ENCODE results near the gene ZYG11B.
"Not testable (repeated sequence)": the region's sequence is repeated elsewhere in the genome, so short reads cannot be mapped to it uniquely, and the experiment has no call there.

ZYG11B gene

GRCh38 chr1:52852854-52853253 is 126.6 kb downstream of the ZYG11B start:
- TF ChIP-seq ZFX (IDR thresholded peaks at IDR 0.05) (no peak), CTCF (conservative IDR thresholded peaks at IDR 0.05) (no peak)

GRCh38 chr1:52855584-52855983 is 129.3 kb downstream of the ZYG11B start:
- TF ChIP-seq CTCF (conservative IDR thresholded peaks at IDR 0.05) (no peak), ZFX (IDR thresholded peaks at IDR 0.05) (no peak)
- H3K27ac ChIP-seq: no peak overlapping the region

More at GRCh38 chr1:52852854-52853253, 126.6 kb downstream of the ZYG11B start:
- H3K27ac ChIP-seq: no peak overlapping the region

- no peak overlapping the region for H3K27ac ChIP-seq
- TF ChIP-seq CTCF (conservative IDR thresholded peaks at IDR 0.05): no peak
- TF ChIP-seq ZFX (IDR thresholded peaks at IDR 0.05): no peak
Measured at GRCh38 chr1:52856026-52856425, 129.8 kb downstream of the ZYG11B start.

GRCh38 chr1:52857443-52857842 is 131.2 kb downstream of the ZYG11B start:
- no peak overlapping the region for H3K27ac ChIP-seq
- TF ChIP-seq CTCF (conservative IDR thresholded peaks at IDR 0.05): no peak
- no peak for TF ChIP-seq ZFX (IDR thresholded peaks at IDR 0.05)

GRCh38 chr1:52862666-52863458 is 136.6 kb downstream of the ZYG11B start:
- no peak overlapping the region for H3K27ac ChIP-seq
- no peak for TF ChIP-seq CTCF (conservative IDR thresholded peaks at IDR 0.05)
- TF ChIP-seq ZFX (IDR thresholded peaks at IDR 0.05): no peak

- TF ChIP-seq CTCF (conservative IDR thresholded peaks at IDR 0.05) (no peak), ZFX (IDR thresholded peaks at IDR 0.05) (no peak)
- peak overlapping the region; percentile 51 for H3K27ac ChIP-seq
Measured at GRCh38 chr1:52867087-52867863, 141.0 kb downstream of the ZYG11B start.

- not testable (repeated sequence) for H3K27ac ChIP-seq
Measured at GRCh38 chr1:52869727-52870126, 143.5 kb downstream of the ZYG11B start.

All from C4-2B (cell line).